GM12801 (cell line): ENCODE data around the gene HOXA6.

Experiments
- TF ChIP-seq, protein P1 (sequence below): IDR thresholded peaks from one replicate; pipeline ENCODE4 v1.5.1; 2011; ENCODE audit warnings: control low read depth; ENCODE audit not compliant: insufficient read length; ENCODE audit errors: extremely low read depth

The HOXA6 gene

DNA sequence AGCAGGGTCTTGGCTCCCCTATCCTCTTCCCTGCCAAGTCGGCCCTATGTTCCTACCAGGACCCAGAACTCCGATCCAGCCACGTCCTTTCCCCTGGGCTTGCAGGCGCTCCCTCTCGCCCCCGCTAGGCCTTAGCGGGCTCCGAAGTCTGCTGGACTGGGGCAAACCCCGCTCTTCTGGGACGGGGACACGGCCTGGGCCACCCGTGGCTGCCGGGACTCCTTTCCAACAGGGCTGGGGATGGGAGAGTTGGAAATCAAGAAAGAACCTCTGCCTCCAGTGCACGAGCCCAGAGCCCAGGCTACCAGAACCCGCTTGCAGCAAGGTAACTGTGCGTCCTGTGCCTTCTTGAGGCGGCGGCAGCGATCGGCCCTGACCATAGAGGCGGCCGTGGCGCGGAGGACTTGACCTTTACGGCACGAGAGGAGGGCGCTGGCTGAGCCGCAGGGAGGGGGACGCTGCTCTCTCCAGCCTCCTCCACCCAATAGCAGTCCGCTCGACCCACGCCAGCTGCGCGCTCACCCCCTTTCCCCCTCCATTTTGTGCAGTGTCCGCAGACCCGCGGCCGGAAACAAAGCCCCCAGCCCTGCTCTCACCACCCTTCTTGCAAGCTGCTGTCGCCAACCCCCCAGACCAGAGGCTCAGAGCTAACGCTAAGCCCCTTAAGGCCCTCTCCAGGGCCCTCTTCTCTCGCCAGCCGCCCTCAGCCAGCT is 44.4 kb upstream of the HOXA6 start:
- TF ChIP-seq, protein P1, sequence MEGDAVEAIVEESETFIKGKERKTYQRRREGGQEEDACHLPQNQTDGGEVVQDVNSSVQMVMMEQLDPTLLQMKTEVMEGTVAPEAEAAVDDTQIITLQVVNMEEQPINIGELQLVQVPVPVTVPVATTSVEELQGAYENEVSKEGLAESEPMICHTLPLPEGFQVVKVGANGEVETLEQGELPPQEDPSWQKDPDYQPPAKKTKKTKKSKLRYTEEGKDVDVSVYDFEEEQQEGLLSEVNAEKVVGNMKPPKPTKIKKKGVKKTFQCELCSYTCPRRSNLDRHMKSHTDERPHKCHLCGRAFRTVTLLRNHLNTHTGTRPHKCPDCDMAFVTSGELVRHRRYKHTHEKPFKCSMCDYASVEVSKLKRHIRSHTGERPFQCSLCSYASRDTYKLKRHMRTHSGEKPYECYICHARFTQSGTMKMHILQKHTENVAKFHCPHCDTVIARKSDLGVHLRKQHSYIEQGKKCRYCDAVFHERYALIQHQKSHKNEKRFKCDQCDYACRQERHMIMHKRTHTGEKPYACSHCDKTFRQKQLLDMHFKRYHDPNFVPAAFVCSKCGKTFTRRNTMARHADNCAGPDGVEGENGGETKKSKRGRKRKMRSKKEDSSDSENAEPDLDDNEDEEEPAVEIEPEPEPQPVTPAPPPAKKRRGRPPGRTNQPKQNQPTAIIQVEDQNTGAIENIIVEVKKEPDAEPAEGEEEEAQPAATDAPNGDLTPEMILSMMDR, result no peak

DNA sequence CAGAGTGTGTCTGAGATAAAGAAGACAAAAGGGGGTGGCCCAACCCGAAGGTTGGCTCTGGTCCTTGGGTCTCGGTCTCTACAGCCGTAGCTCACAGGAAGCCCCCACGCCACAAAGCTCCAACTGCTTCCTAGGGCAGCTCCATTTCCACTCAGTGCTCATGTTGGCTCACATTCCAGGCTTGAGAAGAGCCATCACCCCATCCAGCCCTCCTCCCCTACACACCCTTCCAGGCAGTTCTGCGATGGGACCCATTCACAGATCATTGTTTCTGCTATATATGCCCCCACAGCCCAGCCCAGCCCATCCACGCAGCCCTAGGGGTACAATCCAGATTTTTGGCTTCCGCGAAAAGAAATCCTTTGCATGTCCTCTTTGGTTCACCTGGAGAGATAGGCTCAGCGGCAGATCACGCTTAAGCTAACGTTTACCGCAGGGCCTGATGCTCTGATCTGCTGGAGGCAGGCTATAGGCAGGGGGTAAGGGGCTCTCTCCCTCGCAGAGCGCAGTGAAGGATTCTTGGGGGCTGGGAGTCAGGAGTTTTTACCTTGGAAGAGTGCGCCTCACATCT is 43.7 kb upstream of the HOXA6 start:
- TF ChIP-seq, protein P1, result no peak

DNA sequence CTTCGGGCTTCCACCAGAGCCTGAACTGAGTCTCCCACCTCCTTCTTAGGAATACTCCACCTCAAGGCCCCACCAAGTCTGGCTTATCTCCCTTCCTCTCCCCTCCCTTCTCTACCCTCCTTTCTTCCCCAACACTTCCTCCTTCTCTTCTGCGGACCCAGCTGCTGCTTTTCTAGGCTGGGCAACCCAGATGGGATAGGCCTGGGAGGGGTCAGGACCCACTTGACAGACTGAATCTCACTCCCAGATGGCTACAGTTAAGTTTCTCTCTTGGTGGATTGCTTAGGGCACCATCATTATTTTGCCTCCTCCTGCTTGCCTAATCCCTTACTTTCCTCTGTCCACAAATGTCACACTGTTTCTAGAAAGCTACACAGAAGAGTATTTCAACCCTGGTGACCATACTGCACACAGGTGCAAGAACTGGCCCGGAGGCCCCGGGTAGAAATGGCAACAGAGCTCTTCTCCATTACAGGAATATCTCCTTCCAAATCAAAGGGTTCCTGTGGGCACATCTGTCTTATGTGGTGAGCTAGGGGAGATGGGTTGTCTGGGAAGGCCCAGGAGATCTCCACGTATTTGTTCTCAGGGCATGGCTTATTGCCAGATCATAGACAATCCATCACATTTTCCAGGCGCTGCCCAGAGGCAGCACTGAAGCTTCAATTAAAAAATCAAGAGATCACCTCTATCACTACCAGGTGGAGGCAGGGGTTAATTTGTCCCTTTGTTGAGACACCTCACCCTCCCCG is 42.6 kb upstream of the HOXA6 start:
- TF ChIP-seq, protein P1, result no peak

DNA sequence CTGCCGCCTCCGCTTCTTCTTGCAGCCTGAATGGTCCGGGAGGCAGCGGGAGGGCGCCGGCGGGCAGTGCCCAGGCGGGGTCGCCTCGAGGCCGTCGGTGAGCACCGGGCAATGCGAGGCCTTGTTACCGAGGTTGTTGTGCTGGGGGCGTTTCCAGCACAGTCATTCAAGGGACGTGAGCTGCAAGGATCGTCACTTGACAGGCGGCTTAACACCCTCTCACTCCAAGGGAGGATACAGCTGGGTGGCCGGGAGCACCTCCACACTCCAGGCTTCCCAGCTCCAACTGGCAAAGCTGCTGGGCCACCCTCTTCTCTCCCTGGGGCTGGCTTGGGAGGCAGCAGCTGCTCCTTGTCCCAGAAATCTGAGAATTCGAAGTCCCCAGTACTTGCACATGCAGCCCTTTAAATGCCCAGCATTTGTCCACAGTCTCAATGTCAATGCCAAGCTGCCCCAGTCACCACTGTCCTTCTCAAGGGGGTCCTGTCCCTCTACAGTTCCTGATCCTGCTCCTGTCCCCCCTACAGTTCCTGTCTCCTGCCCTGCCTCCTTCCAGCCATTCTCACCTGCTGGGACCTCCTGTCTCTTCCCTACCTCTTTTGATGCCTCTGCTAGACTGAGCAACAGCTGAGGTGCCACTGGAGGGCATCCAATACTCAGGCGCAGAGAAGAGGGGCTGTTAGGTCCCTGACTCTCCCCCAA is 41.9 kb upstream of the HOXA6 start:
- TF ChIP-seq, protein P1, result no peak

DNA sequence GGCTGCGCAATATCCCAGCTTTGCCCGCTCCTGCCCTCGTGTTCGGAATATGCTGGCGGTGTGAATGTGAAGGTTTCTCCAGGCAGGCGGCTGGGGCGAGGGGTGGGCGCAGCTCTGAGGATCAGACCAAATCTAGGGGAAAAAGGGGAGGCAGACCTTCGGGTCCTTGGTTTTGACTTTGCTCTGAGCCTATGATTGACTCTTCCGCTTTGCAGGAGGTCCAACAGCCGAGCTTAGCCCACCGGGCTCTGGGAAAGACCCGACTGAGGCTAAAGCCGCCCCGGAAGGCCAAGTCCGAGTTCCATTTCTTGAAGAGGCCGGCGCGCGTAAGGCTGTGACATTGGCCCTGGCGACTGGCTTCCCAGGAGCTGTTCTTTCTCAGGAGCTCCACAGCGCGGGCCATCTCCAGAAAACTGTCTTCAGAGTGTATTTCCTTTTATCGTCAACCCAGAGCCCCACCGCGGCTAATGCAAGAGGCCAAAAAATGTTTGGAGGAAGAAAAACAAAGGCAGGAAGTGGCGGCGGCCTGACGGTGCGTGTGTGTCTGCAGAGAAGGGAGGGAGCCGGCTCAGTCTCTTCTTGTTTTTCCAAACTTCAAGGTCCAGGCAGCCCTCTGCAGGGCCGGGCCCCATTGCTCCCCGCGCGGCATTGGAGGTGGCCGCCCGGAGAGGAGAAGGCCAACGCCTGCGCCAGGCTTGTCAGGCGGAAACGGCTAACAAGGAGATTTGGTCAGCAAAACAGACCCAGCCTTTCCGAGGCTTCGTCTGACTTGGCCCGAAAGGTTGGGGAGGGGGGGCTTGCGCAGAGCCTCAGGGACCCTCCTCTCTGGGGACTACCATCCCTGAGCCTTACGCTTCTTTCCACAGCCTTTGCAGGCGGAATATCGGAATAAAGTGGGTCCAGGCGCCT is 41.1 kb upstream of the HOXA6 start:
- TF ChIP-seq, protein P1, result no peak

DNA sequence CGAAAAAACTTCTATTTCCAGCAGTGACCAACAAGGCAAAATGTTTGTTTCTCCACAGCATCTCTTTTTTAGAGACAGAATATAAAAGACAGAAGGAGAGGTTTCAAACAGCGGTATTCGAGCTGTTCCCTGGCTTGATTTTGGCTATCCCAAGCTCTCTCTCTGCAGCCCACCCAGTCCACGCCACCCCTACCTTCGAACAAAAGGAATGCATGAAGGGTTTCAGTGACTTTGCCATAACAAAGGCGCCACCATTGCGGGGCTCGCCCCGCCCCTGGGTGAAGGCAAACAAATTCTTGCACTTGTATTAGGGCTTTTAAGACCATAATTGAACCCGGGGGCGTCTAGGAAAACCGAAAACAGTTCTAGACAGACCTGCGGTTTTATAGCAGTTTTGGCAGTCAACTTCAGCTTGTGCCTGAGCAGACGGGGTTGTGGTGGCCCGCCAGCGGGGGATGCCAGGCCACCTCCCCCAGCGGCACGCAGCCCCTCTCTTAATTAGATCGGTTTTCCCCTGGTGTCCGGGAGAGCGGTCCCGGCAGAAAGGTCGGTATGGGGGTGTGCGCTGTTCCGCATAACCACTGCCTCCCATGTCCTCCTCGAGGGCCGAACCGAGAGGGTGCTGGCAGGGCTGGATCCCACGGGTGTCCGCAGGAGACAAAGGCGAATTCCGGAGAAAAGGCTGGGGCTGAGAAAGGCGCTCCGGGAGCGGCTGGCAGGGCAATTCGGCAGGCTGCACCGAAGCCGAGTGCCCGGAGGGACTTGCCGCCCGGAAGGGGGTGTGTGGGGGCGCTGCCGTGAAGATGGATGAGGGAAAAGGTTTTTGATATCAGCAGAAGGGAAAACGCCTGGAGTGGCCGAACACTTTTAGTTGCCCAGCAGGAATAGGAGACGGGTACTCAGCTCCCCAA is 40.2 kb upstream of the HOXA6 start:
- TF ChIP-seq, protein P1, result no peak
